ENCODE data around the gene RPS25.
"Not testable (repeated sequence)": the region's sequence is repeated elsewhere in the genome, so short reads cannot be mapped to it uniquely, and the experiment has no call there.

The RPS25 gene

DNA sequence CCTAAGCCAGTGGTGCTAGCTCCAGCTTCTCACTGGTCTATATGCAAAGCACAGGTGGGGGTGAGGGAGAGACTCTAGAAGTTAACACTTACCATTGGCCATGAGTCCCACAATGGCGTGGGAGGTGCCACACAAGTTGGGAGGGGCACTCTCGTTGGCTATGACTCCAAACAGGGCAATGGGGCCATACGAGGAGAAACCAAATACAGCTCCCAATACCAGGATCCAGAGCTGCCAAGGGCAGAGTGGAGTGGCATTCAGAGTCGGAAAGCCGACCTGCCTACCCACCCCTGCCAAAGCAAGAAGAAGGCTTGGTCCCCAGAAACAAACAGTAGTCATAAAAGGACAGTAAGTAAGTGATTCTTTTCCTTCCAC is 6.9 kb upstream of the RPS25 start:
- DNase-seq (ENCODE audit: low read depth): no peak
- TF ChIP-seq, protein P1, sequence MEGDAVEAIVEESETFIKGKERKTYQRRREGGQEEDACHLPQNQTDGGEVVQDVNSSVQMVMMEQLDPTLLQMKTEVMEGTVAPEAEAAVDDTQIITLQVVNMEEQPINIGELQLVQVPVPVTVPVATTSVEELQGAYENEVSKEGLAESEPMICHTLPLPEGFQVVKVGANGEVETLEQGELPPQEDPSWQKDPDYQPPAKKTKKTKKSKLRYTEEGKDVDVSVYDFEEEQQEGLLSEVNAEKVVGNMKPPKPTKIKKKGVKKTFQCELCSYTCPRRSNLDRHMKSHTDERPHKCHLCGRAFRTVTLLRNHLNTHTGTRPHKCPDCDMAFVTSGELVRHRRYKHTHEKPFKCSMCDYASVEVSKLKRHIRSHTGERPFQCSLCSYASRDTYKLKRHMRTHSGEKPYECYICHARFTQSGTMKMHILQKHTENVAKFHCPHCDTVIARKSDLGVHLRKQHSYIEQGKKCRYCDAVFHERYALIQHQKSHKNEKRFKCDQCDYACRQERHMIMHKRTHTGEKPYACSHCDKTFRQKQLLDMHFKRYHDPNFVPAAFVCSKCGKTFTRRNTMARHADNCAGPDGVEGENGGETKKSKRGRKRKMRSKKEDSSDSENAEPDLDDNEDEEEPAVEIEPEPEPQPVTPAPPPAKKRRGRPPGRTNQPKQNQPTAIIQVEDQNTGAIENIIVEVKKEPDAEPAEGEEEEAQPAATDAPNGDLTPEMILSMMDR (conservative IDR thresholded peaks at IDR 0.05; ENCODE audit: low read length): no peak
- no peak overlapping the region for H3K4me3 ChIP-seq (ENCODE audit: low read length)

DNA sequence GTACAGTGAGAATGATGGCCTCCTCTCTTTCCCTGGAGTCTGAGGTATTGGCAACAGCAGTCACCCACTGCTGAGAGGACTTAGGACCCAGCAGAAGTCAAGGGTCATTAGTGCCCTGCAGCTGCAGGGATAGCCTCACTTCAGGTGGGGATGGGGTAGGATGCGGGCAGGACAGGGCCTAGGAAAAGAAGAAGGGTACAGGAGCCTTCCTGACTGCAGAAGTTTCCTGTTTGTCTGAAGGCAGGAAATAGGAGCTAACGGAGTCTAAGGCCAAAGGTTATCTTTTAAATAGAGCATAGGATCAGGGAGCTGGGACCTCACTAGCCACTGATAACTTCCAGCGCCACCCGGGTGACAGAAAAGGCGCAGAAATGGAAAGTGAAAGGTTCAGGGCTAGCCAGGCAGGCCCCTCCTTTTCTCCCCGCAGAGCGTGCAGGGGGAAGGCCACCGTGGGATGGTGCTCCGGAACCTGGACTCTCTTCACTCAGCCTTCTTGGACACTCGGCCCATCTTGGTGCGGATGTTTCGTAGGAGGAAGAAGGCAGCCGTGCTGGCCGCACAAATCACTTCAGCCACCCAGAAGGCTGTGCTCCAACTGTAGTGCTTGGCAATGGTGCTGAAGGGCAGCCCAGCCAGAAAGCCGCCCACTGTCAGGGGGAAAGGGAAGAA is 6.4 kb upstream of the RPS25 start:
- no peak overlapping the region for H3K4me3 ChIP-seq (ENCODE audit: low read length)
- TF ChIP-seq, protein P1 (conservative IDR thresholded peaks at IDR 0.05; ENCODE audit: low read length): no peak
- no peak for DNase-seq (ENCODE audit: low read depth)

DNA sequence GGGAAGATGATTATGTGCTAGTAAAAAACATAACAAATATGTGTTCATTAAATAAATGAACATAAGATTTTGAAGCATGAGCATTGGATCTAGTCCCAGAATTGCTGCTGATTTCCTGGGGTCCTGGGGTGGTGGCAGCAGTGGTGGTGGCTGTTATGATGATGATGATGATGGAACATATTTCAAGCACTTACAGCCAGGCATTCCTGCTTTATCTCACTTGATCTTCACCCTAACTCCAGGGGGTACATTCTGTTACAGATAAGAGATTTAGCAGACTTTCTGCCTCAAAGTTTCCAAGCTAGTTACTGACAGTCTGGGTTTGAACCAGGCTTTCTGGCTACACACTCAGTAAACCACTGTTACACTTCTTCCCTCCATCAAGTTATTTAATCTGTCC is 5.6 kb upstream of the RPS25 start:
- DNase-seq (ENCODE audit: low read depth): no peak
- no peak overlapping the region for H3K4me3 ChIP-seq (ENCODE audit: low read length)
- TF ChIP-seq, protein P1 (conservative IDR thresholded peaks at IDR 0.05; ENCODE audit: low read length): no peak

DNA sequence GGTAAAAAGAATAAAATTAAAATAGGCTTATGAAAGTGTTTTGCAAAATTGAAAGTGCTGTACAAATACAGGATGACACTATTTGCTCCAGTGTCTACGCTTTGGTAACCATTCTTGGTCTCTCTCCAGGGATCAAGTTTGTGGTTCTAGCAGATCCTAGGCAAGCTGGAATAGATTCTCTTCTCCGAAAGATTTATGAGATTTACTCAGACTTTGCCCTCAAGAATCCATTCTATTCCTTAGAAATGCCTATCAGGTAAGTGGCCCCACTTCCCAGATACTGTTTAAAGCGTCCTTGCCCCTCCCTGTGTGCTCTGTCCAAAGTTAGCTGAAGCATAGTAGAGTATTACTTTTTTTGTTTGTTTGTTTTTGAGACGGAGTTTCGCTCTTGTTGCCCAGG is 3.5 kb upstream of the RPS25 start:
- TF ChIP-seq, protein P1 (conservative IDR thresholded peaks at IDR 0.05; ENCODE audit: low read length): no peak
- no peak for DNase-seq (ENCODE audit: low read depth)
- no peak overlapping the region for H3K4me3 ChIP-seq (ENCODE audit: low read length)

DNA sequence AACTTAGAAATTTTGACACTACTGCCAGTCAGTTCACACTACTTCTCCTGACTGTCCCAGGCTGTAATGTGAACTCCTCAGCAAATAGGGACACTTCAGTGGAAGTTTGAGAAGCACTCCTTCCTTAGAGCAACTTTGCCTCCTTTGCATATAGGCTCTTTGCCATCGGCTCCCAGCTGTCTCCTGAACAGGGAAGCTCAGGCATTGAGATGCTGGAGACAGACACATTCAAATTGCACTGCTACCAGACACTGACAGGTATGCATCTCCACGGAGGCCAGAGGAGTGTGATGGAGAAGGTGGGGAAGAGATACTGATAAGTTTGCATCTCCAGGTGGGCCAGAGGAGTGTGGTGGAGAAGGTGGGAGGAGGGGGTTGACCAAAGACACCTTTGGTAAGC is 1.9 kb upstream of the RPS25 start:
- peak overlapping the region; percentile 100 for H3K4me3 ChIP-seq (ENCODE audit: low read length)
- TF ChIP-seq, protein P1 (conservative IDR thresholded peaks at IDR 0.05; ENCODE audit: low read length): no peak
- DNase-seq (ENCODE audit: low read depth): no peak

DNA sequence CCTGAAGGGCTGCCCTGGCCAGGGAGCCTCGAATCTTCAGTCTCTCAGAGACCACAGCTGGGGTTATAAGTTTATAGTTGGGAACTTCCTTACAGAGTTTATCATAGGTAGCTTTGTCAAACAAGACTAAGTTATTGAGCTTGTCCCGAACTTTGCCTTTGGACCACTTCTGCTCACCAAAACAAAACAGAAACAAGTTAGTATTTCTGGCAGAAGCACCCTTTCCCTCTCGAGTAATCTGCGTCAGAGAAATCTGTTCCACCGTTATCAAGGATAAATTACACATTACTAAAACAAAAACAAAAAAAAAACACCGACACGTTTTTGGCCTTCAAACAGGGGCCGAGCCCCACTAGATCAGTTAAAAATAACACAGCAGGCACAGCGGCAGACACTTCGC is 766 bp downstream of the RPS25 start:
- not testable (repeated sequence) for DNase-seq (ENCODE audit: low read depth)
- peak overlapping the region; percentile 100 for H3K4me3 ChIP-seq (ENCODE audit: low read length)

DNA sequence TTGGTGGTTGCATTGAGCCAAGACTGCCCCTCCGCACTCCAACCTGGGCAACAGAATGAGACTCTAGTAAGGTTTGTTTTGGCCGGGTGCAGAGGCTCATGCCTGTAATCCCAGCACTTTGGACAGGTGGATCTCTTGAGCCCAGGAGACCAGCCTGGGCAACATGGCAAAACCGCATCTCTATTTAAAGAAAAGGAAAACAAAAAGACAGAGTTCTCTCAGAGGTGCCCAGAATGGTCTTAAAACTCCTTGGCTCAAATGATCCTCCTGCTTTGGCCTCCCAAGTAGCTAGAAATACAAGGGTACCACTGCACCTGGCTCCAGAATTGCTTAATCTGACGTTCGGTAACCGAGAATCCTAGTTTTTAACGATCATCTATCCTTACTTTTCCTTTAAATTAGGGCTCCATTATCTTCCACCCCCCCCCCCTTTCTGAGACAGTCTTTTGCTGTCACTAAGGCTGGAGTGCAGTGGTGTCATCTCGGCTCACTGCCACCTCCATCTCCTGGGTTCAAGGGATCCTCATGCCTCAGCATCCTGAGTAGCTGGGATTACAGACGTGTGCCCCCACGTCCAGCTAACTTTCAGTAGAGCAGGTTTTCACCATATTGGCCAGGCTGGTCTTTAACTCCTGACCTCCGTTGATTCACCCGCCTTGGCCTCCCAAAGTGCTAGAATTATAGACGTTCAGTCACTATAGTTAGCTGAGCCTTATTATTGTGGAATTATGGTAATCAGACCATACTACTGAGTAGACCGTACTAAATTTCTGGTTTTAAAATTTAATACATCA is 1.7 kb downstream of the RPS25 start:
- no peak for DNase-seq (ENCODE audit: low read depth)
- TF ChIP-seq, protein P1 (conservative IDR thresholded peaks at IDR 0.05; ENCODE audit: low read length): no peak
- H3K4me3 ChIP-seq (ENCODE audit: low read length): peak overlapping the region; percentile 100; the same call in 1 of the 2 replicates
